OCI-LY7 (cell line): ENCODE measurements around the gene TESPA1. TPM values are rescaled to one million over a fixed set of nuclear protein-coding genes. Genes with fewer than 3 reads are reported as not detected.

Source experiments
- BruUV-seq: library from RNA; stranded (reverse); fragments of 400-500 nt; replicated peaks from 2 replicates; lab custom pipeline; 2021; lab: Mats Ljungman, UMichigan
- CTCF ChIA-PET: fragments of 300-600 bp; sonication (Branson Sonifier 250); formaldehyde crosslinking; loops from one replicate; lab custom pipeline; 2022; ENCODE audit warnings: antibody characterized with exemption; ENCODE audit not compliant: unreplicated experiment; lab: Charles Lee
- POLR2A ChIA-PET: fragments of 300-600 bp; sonication (Branson Sonifier 250); formaldehyde crosslinking; loops from one replicate; lab custom pipeline; 2022; ENCODE audit warnings: antibody characterized with exemption; lab: Charles Lee
- DNase-seq: peaks from one replicate; pipeline ENCODE4 v3.0.0-alpha.2; 2015; ENCODE audit warnings: low spot score
- H2AFZ ChIP-seq: fragments of 200-600 bp; sonication (generic), shearing (Covaris generic); 2 replicates; pipeline ENCODE4 v1.6.1; 2014; ENCODE audit warnings: mild to moderate bottlenecking, antibody characterized with exemption, low read length, moderate library complexity
- H3K27ac ChIP-seq: fragments of 200-600 bp; sonication (generic); 2 replicates; pipeline ENCODE4 v1.5.1; 2014; ENCODE audit warnings: mixed run types, low read depth, mild to moderate bottlenecking, moderate library complexity, low read length, inconsistent platforms; ENCODE audit not compliant: poor library complexity, severe bottlenecking
- H3K36me3 ChIP-seq: fragments of 200-600 bp; sonication (generic); 2 replicates; pipeline ENCODE4 v1.6.1; 2014; ENCODE audit warnings: mild to moderate bottlenecking, antibody characterized with exemption, low read length, moderate library complexity, mixed read lengths; ENCODE audit not compliant: insufficient read depth
- H3K4me1 ChIP-seq: fragments of 200-600 bp; sonication (generic); 2 replicates; pipeline ENCODE4 v1.5.1; 2014; ENCODE audit warnings: mild to moderate bottlenecking, low read length; ENCODE audit not compliant: insufficient read depth, poor library complexity, severe bottlenecking
- H3K4me2 ChIP-seq: fragments of 200-600 bp; sonication (generic); 2 replicates; pipeline ENCODE4 v1.6.1; 2014; ENCODE audit warnings: mild to moderate bottlenecking, low read length
- H3K4me3 ChIP-seq: fragments of 200-600 bp; sonication (generic); 2 replicates; pipeline ENCODE4 v1.5.1; 2014; ENCODE audit warnings: mild to moderate bottlenecking, low read depth, low read length; ENCODE audit not compliant: poor library complexity, severe bottlenecking
- H3K79me2 ChIP-seq: fragments of 200-600 bp; sonication (generic); 2 replicates; pipeline ENCODE4 v1.6.1; 2016; ENCODE audit warnings: low read depth, mild to moderate bottlenecking, low read length, moderate library complexity, mixed read lengths; ENCODE audit not compliant: insufficient read depth
- H3K9me2 ChIP-seq: fragments of 200-600 bp; sonication (generic); 2 replicates; pipeline ENCODE4 v1.6.1; 2016; ENCODE audit warnings: mild to moderate bottlenecking, low read length, mixed read lengths; ENCODE audit not compliant: insufficient read depth
- H3K9me3 ChIP-seq: fragments of 200-600 bp; sonication (generic); 2 replicates; pipeline ENCODE4 v1.6.1; 2014; ENCODE audit warnings: mild to moderate bottlenecking, mixed run types, low read length, mixed read lengths
- H4K20me1 ChIP-seq: fragments of 200-600 bp; sonication (generic); 2 replicates; pipeline ENCODE4 v1.6.1; 2014; ENCODE audit warnings: mild to moderate bottlenecking, antibody characterized with exemption, low read length, moderate library complexity, mixed read lengths; ENCODE audit not compliant: insufficient read depth
- EZH2phosphoT487 ChIP-seq: fragments of 200-600 bp; sonication (generic); IDR thresholded peaks from 2 replicates; pipeline ENCODE4 v1.6.1; 2018; ENCODE audit warnings: low read depth, borderline replicate concordance, mild to moderate bottlenecking, mixed run types, antibody characterized with exemption, low read length, moderate library complexity, mixed read lengths
- intact Hi-C: fragments of 100-400 bp; cut with micrococcal nuclease; formaldehyde crosslinking; loops from one replicate; pipeline ENCODE4 v1.10.0; 2022; ENCODE audit not compliant: unreplicated experiment
- total RNA-seq, 2 experiments: library from RNA; depleted of rRNA in 1 of 2; stranded (reverse); fragments of >200 nt in 1 of 2; shearing (Covaris generic) in 1 of 2; gene quantifications; 2 replicates each; pipeline ENCODE4 v1.2.3, GENCODE V29; 2014 to 2022
- TF ChIP-seq, protein P1 (sequence below): fragments of 200-600 bp; sonication (generic); conservative IDR thresholded peaks from 2 replicates; pipeline ENCODE4 v1.5.1; 2014; ENCODE audit warnings: mild to moderate bottlenecking, antibody characterized with exemption, low read length, moderate library complexity, mixed read lengths

TESPA1 gene
- total RNA-seq, 2 experiments from 2014 or later = 9.5 to 24.1 TPM

DNA sequence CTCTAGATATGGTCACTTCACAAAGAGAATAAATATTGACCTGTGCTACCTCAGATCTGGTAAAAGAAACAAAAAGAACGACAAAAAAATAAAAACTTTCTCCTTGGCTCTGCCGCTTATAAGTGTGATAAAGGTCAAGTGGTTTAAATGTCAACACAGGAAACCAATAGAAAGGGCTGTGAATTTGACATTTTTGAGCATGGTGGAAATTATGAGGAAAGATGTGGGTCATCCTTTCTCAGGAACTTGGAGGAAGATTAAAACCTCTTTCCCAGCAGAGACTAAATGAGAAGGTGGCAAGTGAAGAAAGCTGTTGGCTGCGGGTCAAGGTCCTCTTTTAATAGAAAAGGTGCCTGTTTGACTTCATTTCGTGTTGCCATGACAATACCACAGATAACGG, 28.2 kb downstream of the TESPA1 start:
- POLR2A ChIA-PET = no interaction called here
- Histone ChIP-seq H3K9me3 (peaks cover 1% of the 10 kb centered on the region; the same call in 1 of the 2 replicates), H3K27ac (no peak overlapping the region), H3K79me2 (no peaks in the 10 kb centered on the region), H3K4me1 (peaks cover 22% of the 10 kb centered on the region), H4K20me1 (no peaks in the 10 kb centered on the region), H3K9me2 (no peaks in the 10 kb centered on the region), H3K4me3 (no peak overlapping the region), H2AFZ (no peak overlapping the region), H3K4me2 (no peak overlapping the region), H3K36me3 (peaks cover 13% of the 10 kb centered on the region; the same call in 1 of the 2 replicates)
- DNase-seq = no peak
- no TSS peak for BruUV-seq
- intact Hi-C loops = no loop called here
- CTCF ChIA-PET = no interaction called here
- TF ChIP-seq, protein P1, sequence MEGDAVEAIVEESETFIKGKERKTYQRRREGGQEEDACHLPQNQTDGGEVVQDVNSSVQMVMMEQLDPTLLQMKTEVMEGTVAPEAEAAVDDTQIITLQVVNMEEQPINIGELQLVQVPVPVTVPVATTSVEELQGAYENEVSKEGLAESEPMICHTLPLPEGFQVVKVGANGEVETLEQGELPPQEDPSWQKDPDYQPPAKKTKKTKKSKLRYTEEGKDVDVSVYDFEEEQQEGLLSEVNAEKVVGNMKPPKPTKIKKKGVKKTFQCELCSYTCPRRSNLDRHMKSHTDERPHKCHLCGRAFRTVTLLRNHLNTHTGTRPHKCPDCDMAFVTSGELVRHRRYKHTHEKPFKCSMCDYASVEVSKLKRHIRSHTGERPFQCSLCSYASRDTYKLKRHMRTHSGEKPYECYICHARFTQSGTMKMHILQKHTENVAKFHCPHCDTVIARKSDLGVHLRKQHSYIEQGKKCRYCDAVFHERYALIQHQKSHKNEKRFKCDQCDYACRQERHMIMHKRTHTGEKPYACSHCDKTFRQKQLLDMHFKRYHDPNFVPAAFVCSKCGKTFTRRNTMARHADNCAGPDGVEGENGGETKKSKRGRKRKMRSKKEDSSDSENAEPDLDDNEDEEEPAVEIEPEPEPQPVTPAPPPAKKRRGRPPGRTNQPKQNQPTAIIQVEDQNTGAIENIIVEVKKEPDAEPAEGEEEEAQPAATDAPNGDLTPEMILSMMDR = no peak
- no peak for TF ChIP-seq EZH2phosphoT487

DNA sequence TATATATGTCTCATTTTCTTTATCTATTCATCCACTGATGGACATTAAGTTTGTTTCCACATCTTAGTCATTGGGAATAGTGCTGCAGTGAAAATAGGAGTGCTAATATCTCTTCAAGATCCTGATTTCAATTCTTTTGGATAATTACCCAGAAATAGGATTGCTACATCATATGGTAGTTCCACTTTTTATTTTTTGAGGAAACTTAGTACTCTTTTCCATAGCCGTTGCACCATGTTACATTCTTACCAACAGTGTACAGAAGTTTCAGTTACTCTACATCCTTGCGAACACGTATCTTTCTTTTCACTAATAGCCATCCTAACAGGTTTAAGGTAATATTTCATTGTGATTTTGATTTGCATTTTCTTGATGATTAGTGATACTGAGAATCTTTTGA, 29.8 kb downstream of the TESPA1 start:
- peaks cover 3% of the 10 kb centered on the region; the same call in 1 of the 2 replicates for H3K9me3 ChIP-seq
- POLR2A ChIA-PET = no interaction called here
- peak overlapping the region; percentile 34; the same call in 1 of the 2 replicates for H3K4me2 ChIP-seq
- H3K36me3 ChIP-seq = peaks cover 9% of the 10 kb centered on the region; the same call in 1 of the 2 replicates
- no peaks in the 10 kb centered on the region for H3K79me2 ChIP-seq
- peaks cover 22% of the 10 kb centered on the region for H3K4me1 ChIP-seq
- H3K27ac ChIP-seq = no peak overlapping the region
- H4K20me1 ChIP-seq = no peaks in the 10 kb centered on the region
- no peak for DNase-seq
- TF ChIP-seq, protein P1 = no peak
- no peak for TF ChIP-seq EZH2phosphoT487
- no peak overlapping the region for H3K4me3 ChIP-seq
- no peaks in the 10 kb centered on the region for H3K9me2 ChIP-seq
- intact Hi-C loops = no loop called here
- BruUV-seq = no TSS peak
- CTCF ChIA-PET = no interaction called here
- no peak overlapping the region for H2AFZ ChIP-seq

DNA sequence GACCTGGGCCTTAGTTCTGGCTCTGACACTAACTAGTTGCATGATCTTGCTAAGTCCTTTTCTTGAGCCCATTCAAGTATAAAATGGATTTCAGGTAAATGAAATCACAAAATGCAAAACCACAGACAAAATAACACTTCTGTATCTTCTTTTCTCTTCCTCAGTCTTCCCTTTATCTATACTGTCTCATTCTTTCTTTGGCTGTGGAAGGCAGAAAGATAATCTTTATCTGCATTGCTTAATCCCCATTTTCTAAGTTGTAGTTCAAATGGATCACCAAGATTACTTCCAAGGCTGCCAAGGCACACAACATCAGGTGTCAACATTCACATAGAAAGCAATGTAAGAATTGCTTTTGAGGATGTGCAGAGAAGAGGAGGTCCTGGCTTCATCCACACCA, 30.3 kb downstream of the TESPA1 start:
- Histone ChIP-seq H3K79me2 (no peaks in the 10 kb centered on the region), H4K20me1 (no peaks in the 10 kb centered on the region), H3K4me3 (no peak overlapping the region), H3K4me2 (no peak overlapping the region), H3K27ac (no peak overlapping the region), H3K9me3 (peaks cover 3% of the 10 kb centered on the region; the same call in 1 of the 2 replicates), H3K36me3 (peaks cover 9% of the 10 kb centered on the region; the same call in 1 of the 2 replicates), H3K9me2 (no peaks in the 10 kb centered on the region), H3K4me1 (peaks cover 22% of the 10 kb centered on the region), H2AFZ (no peak overlapping the region)
- DNase-seq = no peak
- ChIA-PET POLR2A (no interaction called here), CTCF (no interaction called here)
- intact Hi-C loops = no loop called here
- no peak for TF ChIP-seq EZH2phosphoT487
- TF ChIP-seq, protein P1 = no peak
- no TSS peak for BruUV-seq
